Adrenal gland (tissue), 5 donors: ENCODE data around the gene CMC1.

ENCODE experiments used
- POLR2A ChIP-seq, 2 donors: fragments of 450-650 bp; IDR thresholded peaks; one replicate each; pipeline ENCODE4 v1.6.1; 2017; ENCODE audit warnings: antibody characterized with exemption in 2 of 2, mild to moderate bottlenecking in 2 of 2, moderate library complexity in 1 of 2
- TF ChIP-seq, protein P1 (sequence below), 6 experiments: fragments of 450-650 bp in 4 of 6; fragments of 200-600 bp in 2 of 6; sonication (generic) in 1 of 6; IDR thresholded peaks; 1 replicate in 5 of 6; 2 replicates in 1 of 6; pipeline versions ENCODE4 v1.5.1 to v1.8.0; 2016 to 2021; ENCODE audit warnings: antibody characterized with exemption in 6 of 6, mild to moderate bottlenecking in 2 of 6, moderate library complexity in 1 of 6
- donor health status: DM: no; HTN: no; CAD: no.

DNA sequence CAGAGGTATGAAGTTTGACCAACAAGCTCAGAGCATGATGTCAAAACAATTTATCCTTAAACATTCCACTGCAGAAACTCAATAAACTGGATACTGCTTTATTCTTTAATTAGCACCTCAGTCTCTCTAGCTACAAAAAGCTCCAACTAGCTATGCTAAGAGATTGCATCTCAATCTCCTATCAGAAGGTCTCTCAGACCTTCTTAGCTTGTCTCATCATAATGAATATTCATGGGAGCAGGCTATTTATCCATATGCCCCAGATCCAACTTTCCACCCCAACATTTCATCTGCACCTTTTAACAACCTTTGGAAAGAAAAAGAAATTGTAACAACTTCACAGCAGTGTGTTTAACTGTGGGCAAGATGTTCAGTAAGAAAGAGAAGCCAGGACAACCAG, 95.8 kb downstream of the CMC1 start:
- TF ChIP-seq, protein P1, sequence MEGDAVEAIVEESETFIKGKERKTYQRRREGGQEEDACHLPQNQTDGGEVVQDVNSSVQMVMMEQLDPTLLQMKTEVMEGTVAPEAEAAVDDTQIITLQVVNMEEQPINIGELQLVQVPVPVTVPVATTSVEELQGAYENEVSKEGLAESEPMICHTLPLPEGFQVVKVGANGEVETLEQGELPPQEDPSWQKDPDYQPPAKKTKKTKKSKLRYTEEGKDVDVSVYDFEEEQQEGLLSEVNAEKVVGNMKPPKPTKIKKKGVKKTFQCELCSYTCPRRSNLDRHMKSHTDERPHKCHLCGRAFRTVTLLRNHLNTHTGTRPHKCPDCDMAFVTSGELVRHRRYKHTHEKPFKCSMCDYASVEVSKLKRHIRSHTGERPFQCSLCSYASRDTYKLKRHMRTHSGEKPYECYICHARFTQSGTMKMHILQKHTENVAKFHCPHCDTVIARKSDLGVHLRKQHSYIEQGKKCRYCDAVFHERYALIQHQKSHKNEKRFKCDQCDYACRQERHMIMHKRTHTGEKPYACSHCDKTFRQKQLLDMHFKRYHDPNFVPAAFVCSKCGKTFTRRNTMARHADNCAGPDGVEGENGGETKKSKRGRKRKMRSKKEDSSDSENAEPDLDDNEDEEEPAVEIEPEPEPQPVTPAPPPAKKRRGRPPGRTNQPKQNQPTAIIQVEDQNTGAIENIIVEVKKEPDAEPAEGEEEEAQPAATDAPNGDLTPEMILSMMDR (IDR thresholded peaks at IDR 0.05): no peak
- no peak for TF ChIP-seq POLR2A (IDR thresholded peaks at IDR 0.05)
